Heart left ventricle (tissue), 13 donors: ENCODE results near the gene RTP3.

Experiments used
- CTCF ChIP-seq, 12 donors: fragments of 200-600 bp; sonication (generic) in 4 of 12; IDR thresholded peaks; one replicate each; pipeline versions ENCODE4 v1.5.0 to v1.8.0; 2018 to 2022; ENCODE audit warnings: antibody characterized with exemption in 12 of 12, mild to moderate bottlenecking in 5 of 12
- POLR2A ChIP-seq, 2 donors: fragments of 450-650 bp; IDR thresholded peaks; one replicate each; pipeline ENCODE4 v1.6.1; 2017; ENCODE audit warnings: antibody characterized with exemption in 2 of 2, mild to moderate bottlenecking in 2 of 2, moderate library complexity in 2 of 2
- donor health status: ischemic (EF 13 %, LVEDD 7.1; RV severe dilation, severe dysfunction).
- donor health status: DM: no; HTN: yes; CAD: no.
- donor health status: DM: no; HTN: no; CAD: no.
- donor health status: ischemic (EF 25% LVEDD 6.9; RV normal size, moderate dysfunction).
- donor health status: ischemic (EF 25% LVEDD 5.7; RV mildly dilated, moderate dysfunction).
- donor health status: ischemic (EF 35%, LVEDD 5.7; RV mildly dilated, moderate dysfunction).
- donor health status: nonischemic (EF 11% LVEDD 7.7; RV severe dilation, severe dysfunction).
- donor health status: DM: yes; HTN: yes; CAD: no.
- donor health status: PGD.
- donor health status: ischemic (EF 29% LVEDD 5.4; RV normal size, mild dysfunction).
- donor health status: nonischemic (EF 23%, LVEDD 6.1; RV moderate dilation, normal function).

- TF ChIP-seq CTCF (IDR thresholded peaks at IDR 0.05) (no peak), POLR2A (IDR thresholded peaks at IDR 0.05) (no peak)
Measured at GRCh38 chr3:46489381-46489780, 8.4 kb upstream of the RTP3 start.
